HepG2 (cell line): Measurements from ENCODE around the gene GRIP1.

Experiments
- CREM ChIP-seq, 2 experiments: sonication (generic) in 1 of 2; formaldehyde crosslinking in 1 of 2; IDR thresholded peaks; 2 replicates each; pipeline versions ENCODE4 v1.4.0 to v1.6.1; 2016 to 2020; ENCODE audit warnings: antibody characterized with exemption in 1 of 2, mild to moderate bottlenecking in 1 of 2, missing genetic modification reagents in 1 of 2
- ETV6 ChIP-seq: sonication (generic); formaldehyde crosslinking; conservative IDR thresholded peaks from 2 replicates; pipeline ENCODE4 v1.4.0; 2020; ENCODE audit warnings: missing genetic modification reagents
- NFYB ChIP-seq: sonication (generic); formaldehyde crosslinking; IDR thresholded peaks from 2 replicates; pipeline ENCODE4 v1.4.0; 2020; ENCODE audit warnings: missing genetic modification reagents
- PAXIP1 ChIP-seq: sonication (generic); formaldehyde crosslinking; conservative IDR thresholded peaks from 2 replicates; pipeline ENCODE4 v1.4.0; 2020; ENCODE audit warnings: mild to moderate bottlenecking, missing genetic modification reagents, moderate library complexity
- PHF8 ChIP-seq: sonication (generic); formaldehyde crosslinking; IDR thresholded peaks from 2 replicates; pipeline ENCODE4 v1.5.0; 2020; ENCODE audit warnings: missing genetic modification reagents
- POLR2A ChIP-seq, 2 experiments: IDR thresholded peaks; 2 replicates each; pipeline ENCODE4 v1.6.1; 2011; ENCODE audit warnings: low read depth in 2 of 2, low read length in 2 of 2, mild to moderate bottlenecking in 1 of 2, moderate library complexity in 1 of 2; ENCODE audit not compliant: insufficient read depth in 1 of 2
- POLR2AphosphoS5 ChIP-seq: IDR thresholded peaks from 2 replicates; pipeline ENCODE4 v1.6.1; 2012; ENCODE audit warnings: low read depth, low read length
- SMAD1 ChIP-seq: sonication (generic); formaldehyde crosslinking; IDR thresholded peaks from 2 replicates; pipeline ENCODE4 v1.4.0; 2020; ENCODE audit warnings: missing genetic modification reagents, low read depth, mild to moderate bottlenecking, borderline replicate concordance
- TBP ChIP-seq: sonication (generic); formaldehyde crosslinking; IDR thresholded peaks from 2 replicates; pipeline ENCODE4 v1.5.0; 2020; ENCODE audit warnings: missing genetic modification reagents
- ZBTB33 ChIP-seq: sonication (generic); formaldehyde crosslinking; IDR thresholded peaks from 2 replicates; pipeline ENCODE4 v1.4.0; 2020; ENCODE audit warnings: missing genetic modification reagents
- ZNF253 ChIP-seq: sonication (generic); formaldehyde crosslinking; IDR thresholded peaks from 2 replicates; pipeline ENCODE4 v1.8.0; 2022; ENCODE audit warnings: mild to moderate bottlenecking, missing genetic modification reagents, borderline replicate concordance
- ZNF629 ChIP-seq: sonication (generic); formaldehyde crosslinking; conservative IDR thresholded peaks from 2 replicates; pipeline ENCODE4 v1.5.0; 2020; ENCODE audit warnings: missing genetic modification reagents
- TF ChIP-seq, protein P1 (sequence below): sonication (generic); formaldehyde crosslinking; IDR thresholded peaks from 2 replicates; pipeline ENCODE4 v1.5.0; 2020; ENCODE audit warnings: missing genetic modification reagents, mild to moderate bottlenecking, borderline replicate concordance
- TF ChIP-seq, protein P2 (sequence below): sonication (generic); formaldehyde crosslinking; IDR thresholded peaks from 2 replicates; pipeline ENCODE4 v1.5.0; 2020; ENCODE audit warnings: mild to moderate bottlenecking, missing genetic modification reagents, moderate library complexity

DNA sequence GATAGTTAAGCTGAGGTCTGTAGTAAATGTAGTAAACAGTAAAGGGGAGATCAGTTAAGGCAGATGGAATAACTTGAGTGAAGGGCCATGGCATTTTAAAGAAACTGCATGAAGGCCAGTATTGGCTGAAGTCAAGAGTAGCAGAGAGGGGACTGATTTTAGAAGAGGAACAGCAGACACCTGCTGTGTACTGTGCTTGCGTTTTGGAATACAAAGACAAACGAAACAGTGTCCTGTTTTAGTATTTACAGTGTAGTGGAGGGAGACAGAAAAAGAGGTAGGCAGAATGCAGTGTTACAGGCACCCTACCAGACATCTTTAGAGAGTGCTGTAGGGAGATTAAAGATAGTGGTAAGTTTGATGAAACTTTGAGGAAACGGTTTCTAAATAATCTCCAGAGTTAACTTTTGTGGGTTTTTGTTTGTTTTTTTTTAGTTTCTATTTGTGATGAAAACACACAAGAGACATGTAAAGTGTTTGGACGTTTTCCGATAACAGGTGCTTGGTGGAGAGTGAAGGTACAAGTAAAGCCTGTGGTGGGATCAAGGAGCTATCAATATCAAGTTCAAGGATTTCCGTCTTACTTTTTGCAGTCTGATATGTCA is 374.5 kb downstream of the GRIP1 start:
- TF ChIP-seq TBP (CRISPR knock-in tag) (no peak), ZBTB33 (CRISPR knock-in tag) (no peak), PHF8 (CRISPR knock-in tag) (no peak), ETV6 (CRISPR knock-in tag) (no peak), NFYB (no peak), PAXIP1 (CRISPR knock-in tag) (no peak), POLR2A (IDR thresholded peaks at IDR 0.05; ENCODE audit: insufficient read depth in 1 of 2, low read depth in 2 of 2, low read length in 2 of 2) (no peak), POLR2AphosphoS5 (no peak), CREM (IDR thresholded peaks at IDR 0.05) (no peak), CREM (CRISPR knock-in tag; IDR thresholded peaks at IDR 0.05) (no peak), ZNF253 (CRISPR knock-in tag) (no peak), SMAD1 (CRISPR knock-in tag) (no peak), ZNF629 (CRISPR knock-in tag) (no peak)
- TF ChIP-seq, protein P1, sequence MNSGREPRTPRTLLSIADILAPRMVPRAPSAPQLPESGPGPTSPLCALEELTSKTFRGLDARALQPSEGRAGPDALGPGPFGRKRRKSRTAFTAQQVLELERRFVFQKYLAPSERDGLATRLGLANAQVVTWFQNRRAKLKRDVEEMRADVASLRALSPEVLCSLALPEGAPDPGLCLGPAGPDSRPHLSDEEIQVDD: no peak
- TF ChIP-seq, protein P2, sequence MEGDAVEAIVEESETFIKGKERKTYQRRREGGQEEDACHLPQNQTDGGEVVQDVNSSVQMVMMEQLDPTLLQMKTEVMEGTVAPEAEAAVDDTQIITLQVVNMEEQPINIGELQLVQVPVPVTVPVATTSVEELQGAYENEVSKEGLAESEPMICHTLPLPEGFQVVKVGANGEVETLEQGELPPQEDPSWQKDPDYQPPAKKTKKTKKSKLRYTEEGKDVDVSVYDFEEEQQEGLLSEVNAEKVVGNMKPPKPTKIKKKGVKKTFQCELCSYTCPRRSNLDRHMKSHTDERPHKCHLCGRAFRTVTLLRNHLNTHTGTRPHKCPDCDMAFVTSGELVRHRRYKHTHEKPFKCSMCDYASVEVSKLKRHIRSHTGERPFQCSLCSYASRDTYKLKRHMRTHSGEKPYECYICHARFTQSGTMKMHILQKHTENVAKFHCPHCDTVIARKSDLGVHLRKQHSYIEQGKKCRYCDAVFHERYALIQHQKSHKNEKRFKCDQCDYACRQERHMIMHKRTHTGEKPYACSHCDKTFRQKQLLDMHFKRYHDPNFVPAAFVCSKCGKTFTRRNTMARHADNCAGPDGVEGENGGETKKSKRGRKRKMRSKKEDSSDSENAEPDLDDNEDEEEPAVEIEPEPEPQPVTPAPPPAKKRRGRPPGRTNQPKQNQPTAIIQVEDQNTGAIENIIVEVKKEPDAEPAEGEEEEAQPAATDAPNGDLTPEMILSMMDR: no peak
